Neuronal stem cell (in vitro differentiated cells): Measurements from ENCODE around the gene HSD11B1L.

Source experiments
- DNase-seq: peaks from one replicate; pipeline ENCODE4 v3.0.0-alpha.2; 2013; ENCODE audit warnings: low spot score
- H2AFZ ChIP-seq: one replicate; pipeline ENCODE4 v1.6.1; 2013; ENCODE audit warnings: mild to moderate bottlenecking, low read length, inconsistent platforms
- H2AK5ac ChIP-seq: 2 replicates; pipeline ENCODE4 v1.6.1; 2013; ENCODE audit warnings: low read depth, mild to moderate bottlenecking, inconsistent platforms, low read length, moderate library complexity, mixed read lengths
- H2BK120ac ChIP-seq: 2 replicates; pipeline ENCODE4 v1.6.1; 2013; ENCODE audit warnings: low read depth, mild to moderate bottlenecking, inconsistent platforms, low read length, moderate library complexity, mixed read lengths
- H2BK12ac ChIP-seq: one replicate; pipeline ENCODE4 v1.6.1; 2013; ENCODE audit warnings: low read length, inconsistent platforms
- H2BK15ac ChIP-seq: 2 replicates; pipeline ENCODE4 v1.6.1; 2013; ENCODE audit warnings: mild to moderate bottlenecking, low read length, inconsistent platforms, mixed read lengths
- H2BK5ac ChIP-seq: one replicate; pipeline ENCODE4 v1.6.1; 2013; ENCODE audit warnings: inconsistent platforms, mild to moderate bottlenecking, low read length, moderate library complexity
- H3K14ac ChIP-seq: one replicate; pipeline ENCODE4 v1.6.1; 2013; ENCODE audit warnings: low read length, inconsistent platforms
- H3K18ac ChIP-seq: 2 replicates; pipeline ENCODE4 v1.6.1; 2013; ENCODE audit warnings: low read length, inconsistent platforms
- H3K23ac ChIP-seq: 2 replicates; pipeline ENCODE4 v1.6.1; 2013; ENCODE audit warnings: low read depth, mild to moderate bottlenecking, mixed read lengths, low read length, inconsistent platforms; ENCODE audit not compliant: poor library complexity
- H3K27ac ChIP-seq: replicated peaks from 3 replicates; pipeline ENCODE4 v1.5.1; 2013; ENCODE audit warnings: low read length, inconsistent platforms
- H3K27me3 ChIP-seq, 3 experiments: 2 replicates each; pipeline ENCODE4 v1.6.1; 2013; ENCODE audit warnings: low read length in 3 of 3, mild to moderate bottlenecking in 2 of 3, inconsistent platforms in 1 of 3, low read depth in 1 of 3, mixed read lengths in 1 of 3, moderate library complexity in 1 of 3; ENCODE audit not compliant: control insufficient read depth in 3 of 3, insufficient read depth in 3 of 3
- H3K36me3 ChIP-seq, 2 donors: replicated peaks in 1 of 2; 2 replicates each; pipeline ENCODE4 v1.6.1; 2013; ENCODE audit warnings: low read length in 2 of 2; ENCODE audit not compliant: control insufficient read depth in 2 of 2, insufficient read depth in 2 of 2
- H3K4ac ChIP-seq: 2 replicates; pipeline ENCODE4 v1.6.1; 2013; ENCODE audit warnings: inconsistent platforms, mild to moderate bottlenecking, low read length, moderate library complexity
- H3K4me1 ChIP-seq, 2 donors: 1 replicate in 1 of 2; 2 replicates in 1 of 2; pipeline ENCODE4 v1.6.1; 2013; ENCODE audit warnings: low read length in 2 of 2, low read depth in 1 of 2; ENCODE audit not compliant: control insufficient read depth in 2 of 2, insufficient read depth in 1 of 2
- H3K4me2 ChIP-seq: one replicate; pipeline ENCODE4 v1.6.1; 2013; ENCODE audit warnings: mild to moderate bottlenecking, low read length, inconsistent platforms; ENCODE audit not compliant: insufficient read depth, poor library complexity, severe bottlenecking
- H3K4me3 ChIP-seq, 2 donors: 2 replicates each; pipeline ENCODE4 v1.5.1; 2013; ENCODE audit warnings: low read length in 2 of 2, mild to moderate bottlenecking in 2 of 2, inconsistent platforms in 1 of 2, moderate library complexity in 1 of 2
- H3K79me1 ChIP-seq: one replicate; pipeline ENCODE4 v1.6.1; 2013; ENCODE audit warnings: low read depth, mild to moderate bottlenecking, inconsistent platforms, low read length, moderate library complexity
- H3K9ac ChIP-seq: one replicate; pipeline ENCODE4 v1.6.1; 2013; ENCODE audit warnings: mild to moderate bottlenecking, low read depth, low read length, inconsistent platforms; ENCODE audit not compliant: poor library complexity
- H3K9me3 ChIP-seq, 2 donors: replicated peaks in 1 of 2; 2 replicates each; pipeline versions ENCODE3 to v1.6.1; 2013; ENCODE audit warnings: low read length in 2 of 2, mild to moderate bottlenecking in 2 of 2, inconsistent platforms in 1 of 2, low read depth in 1 of 2, mixed read lengths in 1 of 2, moderate library complexity in 1 of 2; ENCODE audit not compliant: control insufficient read depth in 2 of 2, insufficient read depth in 1 of 2
- H4K8ac ChIP-seq: one replicate; pipeline ENCODE4 v1.6.1; 2013; ENCODE audit warnings: low read depth, mild to moderate bottlenecking, inconsistent platforms, low read length, moderate library complexity
- H4K91ac ChIP-seq: one replicate; pipeline ENCODE4 v1.6.1; 2013; ENCODE audit warnings: low read length, low read depth, mild to moderate bottlenecking, inconsistent platforms; ENCODE audit not compliant: poor library complexity
- WGBS, 2 donors: extraction: QIAGEN DNeasy Blood & Tissue Kit; methylation state at CpG; one replicate each; pipeline ENCODE4 v1.1.7; 2013; ENCODE audit warnings: missing lambda C conversion rate in 2 of 2, mixed read lengths in 1 of 2; ENCODE audit not compliant: insufficient read length in 2 of 2, insufficient replicate concordance in 1 of 2; ENCODE audit errors: extremely low coverage in 2 of 2; 5-methylcytosine and 5-hydroxymethylcytosine counted together

HSD11B1L gene

DNA sequence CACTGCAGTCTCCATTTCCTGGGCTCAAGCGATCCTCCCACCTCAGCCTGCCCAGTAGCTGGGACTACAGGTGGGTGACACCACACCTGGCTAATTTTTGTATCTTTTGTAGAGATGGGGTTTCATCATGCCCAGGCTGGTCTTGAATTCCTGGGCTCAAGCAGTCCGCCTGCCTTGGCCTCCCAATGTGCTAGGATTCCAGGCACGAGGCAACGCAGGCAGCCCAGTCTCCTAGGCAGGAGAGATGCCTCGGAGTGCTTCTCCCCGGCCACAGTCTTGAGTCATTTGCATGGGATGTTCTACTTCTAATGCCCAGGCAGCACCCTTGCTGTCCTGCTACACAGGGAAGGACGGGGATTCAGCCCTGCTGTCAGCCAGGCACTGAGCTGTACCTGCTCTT lies 9.2 kb upstream of the HSD11B1L start:
- H3K27ac ChIP-seq, result no peak overlapping the region
- H3K4me1 ChIP-seq, result peaks cover 0 to 4% of the 10 kb centered on the region in 2 donors
- H3K4ac ChIP-seq, result no peak overlapping the region
- H3K36me3 ChIP-seq, result peaks cover 30 to 59% of the 10 kb centered on the region in 2 donors
- no peak overlapping the region for H2BK5ac ChIP-seq
- no CpG with 5 or more reads among the region's 7 CpGs for WGBS, 2 donors
- H4K8ac ChIP-seq, result no peak overlapping the region
- H3K23ac ChIP-seq, result no peak overlapping the region
- H3K79me1 ChIP-seq, result peaks cover 9% of the 10 kb centered on the region
- H3K9me3 ChIP-seq, result peaks cover 0 to 1% of the 10 kb centered on the region in 2 donors
- no peak overlapping the region for H2BK12ac ChIP-seq
- no peaks in the 10 kb centered on the region for H3K27me3 ChIP-seq
- no peak overlapping the region for H2BK15ac ChIP-seq
- H2AK5ac ChIP-seq, result no peak overlapping the region
- no peak overlapping the region for H3K9ac ChIP-seq
- DNase-seq, result no peak
- H2BK120ac ChIP-seq, result no peak overlapping the region
- no peak overlapping the region for H4K91ac ChIP-seq
- no peak overlapping the region for H3K18ac ChIP-seq
- H3K14ac ChIP-seq, result no peak overlapping the region
- no peak overlapping the region for H2AFZ ChIP-seq
- no peak overlapping the region for H3K4me2 ChIP-seq
- no peak overlapping the region for H3K4me3 ChIP-seq

DNA sequence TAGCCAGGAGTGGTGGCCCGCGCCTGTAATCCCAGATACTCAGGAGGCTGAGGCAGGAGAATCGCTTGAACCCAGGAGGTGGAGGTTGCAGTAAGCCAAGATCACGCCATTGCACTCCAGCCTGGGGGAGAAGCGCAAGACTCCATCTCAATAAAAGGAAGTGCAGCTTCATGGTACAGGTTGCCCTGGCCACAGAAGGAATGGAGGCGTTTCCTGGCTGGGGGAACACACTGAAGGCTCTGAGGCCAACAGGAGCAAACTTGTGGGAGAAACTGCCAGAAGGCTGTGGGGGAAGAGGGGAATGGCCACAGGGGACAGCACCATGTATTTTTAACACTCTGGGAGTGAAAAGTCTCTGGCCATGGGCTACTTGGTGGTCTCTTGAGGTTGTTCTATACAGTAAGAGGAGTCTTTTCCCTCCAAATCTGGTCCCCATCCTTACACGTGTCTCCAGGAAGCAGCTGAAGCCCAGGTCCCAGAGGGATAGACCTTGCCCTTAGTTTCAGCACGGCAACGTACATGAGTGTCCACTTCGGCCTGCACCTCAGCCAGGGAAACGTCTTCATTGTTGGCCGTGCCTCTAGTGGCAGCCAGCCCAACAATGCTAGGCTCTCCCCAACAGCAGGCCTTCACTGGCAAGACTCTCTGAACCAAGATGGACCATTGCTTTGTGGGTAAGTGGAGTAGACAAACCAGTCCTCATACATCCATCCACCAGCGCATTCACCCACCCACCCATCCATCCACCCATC lies 7.9 kb upstream of the HSD11B1L start:
- Histone ChIP-seq H3K4me3 (no peak overlapping the region), H3K18ac (no peak overlapping the region), H2BK5ac (no peak overlapping the region), H3K4ac (no peak overlapping the region), H3K23ac (no peak overlapping the region), H2AK5ac (no peak overlapping the region), H3K27me3 (no peaks in the 10 kb centered on the region), H2AFZ (no peak overlapping the region), H3K36me3 (peaks cover 19 to 53% of the 10 kb centered on the region in 2 donors), H4K8ac (no peak overlapping the region), H4K91ac (no peak overlapping the region), H3K9ac (no peak overlapping the region), H3K4me2 (no peak overlapping the region), H2BK12ac (no peak overlapping the region), H3K9me3 (peaks cover 0 to 1% of the 10 kb centered on the region in 2 donors), H2BK15ac (no peak overlapping the region), H3K79me1 (peaks cover 11% of the 10 kb centered on the region), H3K27ac (no peak overlapping the region), H2BK120ac (no peak overlapping the region), H3K4me1 (no peaks in the 10 kb centered on the region), H3K14ac (no peak overlapping the region)
- WGBS, 2 donors, result no CpG with 5 or more reads among the region's 13 CpGs
- DNase-seq, result no peak

DNA sequence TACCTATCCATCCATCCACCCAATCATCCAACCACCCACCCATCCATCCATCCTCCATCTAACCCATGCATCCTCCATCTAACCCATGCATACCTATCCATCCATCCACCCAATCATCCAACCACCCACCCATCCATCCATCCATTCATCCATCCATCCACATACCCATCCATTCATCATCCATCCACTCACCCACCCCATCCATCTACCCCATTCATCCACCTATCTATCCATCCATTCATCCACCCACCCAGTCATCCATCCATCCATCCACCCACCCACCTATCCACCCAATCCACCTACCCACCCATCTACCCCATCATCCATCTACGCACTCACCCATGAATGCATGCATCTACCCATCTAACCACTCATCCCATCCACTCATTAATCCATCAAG lies 7.1 kb upstream of the HSD11B1L start:
- no peak overlapping the region for H2BK12ac ChIP-seq
- no peak overlapping the region for H3K27ac ChIP-seq
- H3K4ac ChIP-seq, result no peak overlapping the region
- no peak overlapping the region for H2AK5ac ChIP-seq
- H3K79me1 ChIP-seq, result peaks cover 11% of the 10 kb centered on the region
- H4K8ac ChIP-seq, result no peak overlapping the region
- H2BK5ac ChIP-seq, result no peak overlapping the region
- H3K9me3 ChIP-seq, result peaks cover 0 to 1% of the 10 kb centered on the region in 2 donors
- H4K91ac ChIP-seq, result no peak overlapping the region
- H2AFZ ChIP-seq, result no peak overlapping the region
- H3K36me3 ChIP-seq, result peaks cover 19 to 48% of the 10 kb centered on the region in 2 donors
- no peak overlapping the region for H3K9ac ChIP-seq
- no peak overlapping the region for H2BK120ac ChIP-seq
- H3K4me2 ChIP-seq, result no peak overlapping the region
- H3K27me3 ChIP-seq, result no peaks in the 10 kb centered on the region
- H3K14ac ChIP-seq, result no peak overlapping the region
- DNase-seq, result no peak
- H3K18ac ChIP-seq, result no peak overlapping the region
- WGBS, 2 donors, result 100% methylated on average over 1 of the region's 1 CpG; no CpG with 5 or more reads in 1 of the 2 donors
- no peak overlapping the region for H2BK15ac ChIP-seq
- H3K4me3 ChIP-seq, result no peak overlapping the region
- H3K23ac ChIP-seq, result no peak overlapping the region
- H3K4me1 ChIP-seq, result no peaks in the 10 kb centered on the region

DNA sequence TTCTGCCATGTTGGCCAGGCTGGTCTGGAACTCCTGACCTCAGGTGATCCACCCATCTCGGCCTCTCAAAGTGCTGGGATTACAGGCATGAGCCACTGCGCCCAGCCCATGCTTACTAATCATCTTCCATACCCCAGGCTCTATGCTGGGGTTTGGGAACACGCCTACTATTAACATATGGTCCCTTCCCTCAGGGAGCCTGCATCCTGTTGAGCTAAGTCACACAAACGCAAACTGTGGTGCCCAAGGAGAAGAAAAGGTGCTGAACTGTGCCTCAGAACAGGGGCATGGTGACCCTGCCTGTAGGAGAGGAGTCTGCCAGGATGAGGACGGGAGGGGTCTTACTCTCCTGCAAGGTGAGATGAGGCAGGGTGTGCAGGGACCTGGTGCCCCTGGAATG lies 6.1 kb upstream of the HSD11B1L start:
- WGBS, 2 donors, result no CpG with 5 or more reads among the region's 5 CpGs
- Histone ChIP-seq H3K27ac (no peak overlapping the region), H3K79me1 (peaks cover 11% of the 10 kb centered on the region), H3K4me2 (no peak overlapping the region), H2AFZ (no peak overlapping the region), H3K9me3 (peaks cover 0 to 1% of the 10 kb centered on the region in 2 donors), H3K27me3 (no peaks in the 10 kb centered on the region), H4K91ac (no peak overlapping the region), H3K4ac (no peak overlapping the region), H3K18ac (peak overlapping the region; percentile 13), H3K23ac (peak overlapping the region; percentile 43), H3K36me3 (peaks cover 9 to 39% of the 10 kb centered on the region in 2 donors), H2BK120ac (no peak overlapping the region), H3K9ac (peak overlapping the region; percentile 50), H3K14ac (no peak overlapping the region), H4K8ac (peak overlapping the region; percentile 82), H2AK5ac (no peak overlapping the region), H2BK5ac (no peak overlapping the region), H2BK15ac (no peak overlapping the region), H2BK12ac (peak overlapping the region; percentile 6), H3K4me3 (no peak overlapping the region), H3K4me1 (peaks cover 6% of the 10 kb centered on the region in 2 donors)
- DNase-seq, result no peak
